GM13977 (cell line): ENCODE data around the gene SELENOF.
A peak's percentile ranks its signal among the peaks of the same experiment; 100 is the strongest.

Source experiments
- DNase-seq: peaks from one replicate; pipeline ENCODE4 v3.0.0; 2012; ENCODE audit warnings: low spot score
- CTCF ChIP-seq: IDR thresholded peaks from 2 replicates; pipeline ENCODE4 v1.5.1; 2012; ENCODE audit warnings: mild to moderate bottlenecking, control low read depth; ENCODE audit not compliant: insufficient read depth; ENCODE audit errors: extremely low read depth, missing control alignments
- in situ Hi-C: fragments of 300-500 bp; cut with MboI; formaldehyde crosslinking; loops from one replicate; pipeline ENCODE4 v1.12.0; 2022; ENCODE audit warnings: low sequenced_read_pairs, low pct_unique_long_range_greater_than_20kb, mixed read lengths, inconsistent platforms; ENCODE audit not compliant: unreplicated experiment

SELENOF gene

GRCh38 chr1:86939406-86939805 lies 25.5 kb upstream of the SELENOF start:
- in situ Hi-C loops: no loop called here
- no peak for TF ChIP-seq CTCF
- no peak for DNase-seq

GRCh38 chr1:86938855-86939254 lies 24.9 kb upstream of the SELENOF start:
- in situ Hi-C loops: no loop called here
- no peak for TF ChIP-seq CTCF
- DNase-seq: peak; percentile 14

GRCh38 chr1:86938450-86938849 lies 24.5 kb upstream of the SELENOF start:
- TF ChIP-seq CTCF: no peak
- in situ Hi-C loops: no loop called here
- no peak for DNase-seq

DNA sequence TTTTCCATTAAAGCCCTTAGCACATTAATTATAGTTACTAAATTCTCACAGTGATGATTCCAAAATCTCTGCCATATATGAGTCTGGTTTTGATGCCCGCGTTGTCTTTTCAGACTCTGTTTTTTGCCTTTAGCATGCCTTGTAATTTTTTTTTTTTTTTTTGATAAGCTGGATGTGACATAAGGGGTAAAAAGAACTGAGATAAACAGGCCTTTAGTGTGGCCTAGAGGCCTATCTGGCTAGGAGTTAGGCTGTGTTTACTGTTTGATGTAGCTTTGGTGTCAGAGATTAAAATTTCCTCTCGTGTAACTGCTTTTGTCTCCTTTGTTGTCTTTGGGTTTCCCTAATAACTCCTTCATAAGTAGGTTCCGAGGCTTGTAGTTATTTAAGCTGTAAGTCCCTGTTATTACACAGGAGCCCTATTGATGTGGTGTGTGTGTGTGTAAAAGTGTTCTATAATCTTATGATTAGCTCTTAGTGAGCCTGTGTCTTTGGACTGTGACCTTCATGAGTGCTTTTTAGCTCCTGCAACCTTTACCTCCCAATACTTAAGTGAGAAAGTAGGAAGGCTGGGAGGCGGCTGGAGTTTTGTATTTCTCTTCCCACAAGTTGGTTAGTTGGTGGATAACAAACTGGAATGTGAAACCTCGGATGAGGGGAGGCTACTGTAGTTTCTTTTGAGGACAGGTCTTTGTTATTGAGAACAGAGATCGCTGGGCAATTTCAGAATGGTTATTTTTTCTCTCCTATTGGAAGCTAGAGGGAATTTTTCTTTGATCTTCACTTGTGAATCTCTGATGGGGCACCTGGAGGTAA lies 19.8 kb upstream of the SELENOF start:
- no peak for DNase-seq
- in situ Hi-C loops: no loop called here
- no peak for TF ChIP-seq CTCF

DNA sequence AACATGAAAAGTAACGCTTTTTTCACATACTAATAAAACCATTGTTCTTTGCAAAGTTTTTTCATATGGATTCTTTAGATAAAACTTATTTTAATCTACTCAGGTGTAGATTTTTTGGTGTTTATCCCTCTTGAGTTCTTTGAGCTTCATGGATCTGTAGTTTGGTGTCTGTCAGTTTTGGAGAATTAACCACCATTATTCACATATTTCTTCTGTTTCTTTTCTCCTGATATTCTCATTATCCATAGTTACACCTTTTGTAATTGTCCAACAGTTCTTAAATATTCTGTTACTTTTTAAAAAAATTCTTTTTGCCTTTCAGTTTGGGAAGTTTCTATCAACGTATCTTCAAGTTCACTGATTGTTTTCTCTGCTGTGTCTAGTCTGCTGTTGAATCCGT lies 19.1 kb upstream of the SELENOF start:
- TF ChIP-seq CTCF: no peak
- no peak for DNase-seq
- in situ Hi-C loops: no loop called here

DNA sequence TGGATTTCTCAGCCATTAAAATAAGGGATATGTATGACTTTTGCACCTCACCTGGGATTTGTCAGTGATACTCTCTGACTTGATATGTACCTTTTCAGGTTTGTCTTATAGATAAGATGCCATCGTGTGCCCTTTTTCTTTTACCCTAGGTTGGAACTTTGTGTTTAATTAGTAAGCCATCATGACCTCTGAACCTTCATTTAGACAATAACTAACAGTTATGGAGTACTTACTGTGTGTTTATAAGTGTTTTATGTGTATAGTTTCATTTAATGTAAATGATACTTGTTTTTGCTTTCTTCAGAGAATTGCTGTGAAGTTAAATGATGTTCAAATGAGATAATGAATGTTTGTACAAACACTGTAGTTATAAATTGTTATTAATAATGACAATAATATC lies 14.9 kb upstream of the SELENOF start:
- no peak for TF ChIP-seq CTCF
- no peak for DNase-seq
- in situ Hi-C loops: no loop called here
